RCC 7860 (cell line): ENCODE data around the gene PLA2G4B.

ENCODE experiments used
- DNase-seq: peaks from one replicate; pipeline ENCODE4 v3.0.0-alpha.2; 2015; ENCODE audit warnings: low spot score
- FAIRE-seq: peaks from 2 replicates; lab custom pipeline; 2012; peaks lifted over from hg19 to GRCh38; lab: Jason Lieb, UNC

PLA2G4B gene

GRCh38 chr15:41806291-41807181 is 32.1 kb upstream of the PLA2G4B start:
- FAIRE-seq (no peak), DNase-seq (no peak)

GRCh38 chr15:41809121-41809520 is 29.5 kb upstream of the PLA2G4B start:
- no peak for FAIRE-seq
- peak; percentile 36 for DNase-seq

- FAIRE-seq (no peak), DNase-seq (no peak)
Observed at GRCh38 chr15:41809526-41810220, 29.0 kb upstream of the PLA2G4B start.

GRCh38 chr15:41810651-41811431 is 27.8 kb upstream of the PLA2G4B start:
- FAIRE-seq (no peak), DNase-seq (no peak)

GRCh38 chr15:41811432-41812195 is 27.0 kb upstream of the PLA2G4B start:
- FAIRE-seq (no peak), DNase-seq (peak; percentile 49)

- no peak for FAIRE-seq
- DNase-seq, result no peak
Observed at GRCh38 chr15:41812820-41813375, 25.7 kb upstream of the PLA2G4B start.

- FAIRE-seq (no peak), DNase-seq (no peak)
Observed at GRCh38 chr15:41813426-41813825, 25.2 kb upstream of the PLA2G4B start.

GRCh38 chr15:41814534-41814933 is 24.1 kb upstream of the PLA2G4B start:
- FAIRE-seq (no peak), DNase-seq (no peak)

GRCh38 chr15:41816788-41817187 is 21.9 kb upstream of the PLA2G4B start:
- FAIRE-seq, result no peak

GRCh38 chr15:41817327-41817726 is 21.3 kb upstream of the PLA2G4B start:
- no peak for DNase-seq
- FAIRE-seq, result no peak

More at GRCh38 chr15:41816788-41817187, 21.9 kb upstream of the PLA2G4B start:
- no peak for DNase-seq

GRCh38 chr15:41817781-41818180 is 20.9 kb upstream of the PLA2G4B start:
- DNase-seq (no peak), FAIRE-seq (no peak)

- FAIRE-seq, result no peak
Observed at GRCh38 chr15:41819455-41820050, 19.1 kb upstream of the PLA2G4B start.

GRCh38 chr15:41820791-41821423 is 17.7 kb upstream of the PLA2G4B start:
- DNase-seq (no peak), FAIRE-seq (no peak)

More at GRCh38 chr15:41819455-41820050, 19.1 kb upstream of the PLA2G4B start:
- DNase-seq, result no peak

GRCh38 chr15:41821831-41822230 is 16.8 kb upstream of the PLA2G4B start:
- FAIRE-seq, result no peak
- DNase-seq, result no peak

GRCh38 chr15:41822471-41822870 is 16.2 kb upstream of the PLA2G4B start:
- DNase-seq, result no peak
- no peak for FAIRE-seq

GRCh38 chr15:41822957-41823356 is 15.7 kb upstream of the PLA2G4B start:
- FAIRE-seq (no peak), DNase-seq (no peak)

- DNase-seq (no peak), FAIRE-seq (no peak)
Observed at GRCh38 chr15:41823502-41823901, 15.1 kb upstream of the PLA2G4B start.

GRCh38 chr15:41824062-41824745 is 14.4 kb upstream of the PLA2G4B start:
- no peak for FAIRE-seq
- no peak for DNase-seq

GRCh38 chr15:41825145-41825544 is 13.5 kb upstream of the PLA2G4B start:
- no peak for FAIRE-seq
- DNase-seq, result no peak
